Activated naive CD4-positive, alpha-beta T cell treated with anti-CD3 and anti-CD28 coated beads, Interleukin-2, amount 10 ng/mL, durations not matched to agents 7 days and 5 days (primary cell): ENCODE results near the gene MMP14.

Experiments
- CTCF ChIA-PET: fragments of 350-600 bp; sonication (Branson Sonifier 250); formaldehyde crosslinking; loops from one replicate; lab custom pipeline; 2021; ENCODE audit warnings: antibody characterized with exemption; lab: Charles Lee
- DNase-seq: peaks from one replicate; pipeline ENCODE4 v3.0.0-alpha.2; 2020
- H3K27ac Mint-ChIP-seq: one replicate; pipeline ENCODE4 v1.8.0; 2021; ENCODE audit warnings: mild to moderate bottlenecking, moderate library complexity, mixed read lengths
- H3K27me3 Mint-ChIP-seq: one replicate; pipeline ENCODE4 v1.8.0; 2021; ENCODE audit warnings: mild to moderate bottlenecking, mixed read lengths
- H3K36me3 Mint-ChIP-seq: one replicate; pipeline ENCODE4 v1.8.0; 2021; ENCODE audit warnings: mixed read lengths
- H3K4me1 Mint-ChIP-seq: one replicate; pipeline ENCODE4 v1.8.0; 2021; ENCODE audit warnings: mixed read lengths
- H3K4me3 Mint-ChIP-seq: one replicate; pipeline ENCODE4 v1.8.0; 2021; ENCODE audit warnings: mild to moderate bottlenecking, moderate library complexity, mixed read lengths
- H3K9me3 Mint-ChIP-seq: one replicate; pipeline ENCODE4 v1.8.0; 2021; ENCODE audit warnings: mixed read lengths

The MMP14 gene

DNA sequence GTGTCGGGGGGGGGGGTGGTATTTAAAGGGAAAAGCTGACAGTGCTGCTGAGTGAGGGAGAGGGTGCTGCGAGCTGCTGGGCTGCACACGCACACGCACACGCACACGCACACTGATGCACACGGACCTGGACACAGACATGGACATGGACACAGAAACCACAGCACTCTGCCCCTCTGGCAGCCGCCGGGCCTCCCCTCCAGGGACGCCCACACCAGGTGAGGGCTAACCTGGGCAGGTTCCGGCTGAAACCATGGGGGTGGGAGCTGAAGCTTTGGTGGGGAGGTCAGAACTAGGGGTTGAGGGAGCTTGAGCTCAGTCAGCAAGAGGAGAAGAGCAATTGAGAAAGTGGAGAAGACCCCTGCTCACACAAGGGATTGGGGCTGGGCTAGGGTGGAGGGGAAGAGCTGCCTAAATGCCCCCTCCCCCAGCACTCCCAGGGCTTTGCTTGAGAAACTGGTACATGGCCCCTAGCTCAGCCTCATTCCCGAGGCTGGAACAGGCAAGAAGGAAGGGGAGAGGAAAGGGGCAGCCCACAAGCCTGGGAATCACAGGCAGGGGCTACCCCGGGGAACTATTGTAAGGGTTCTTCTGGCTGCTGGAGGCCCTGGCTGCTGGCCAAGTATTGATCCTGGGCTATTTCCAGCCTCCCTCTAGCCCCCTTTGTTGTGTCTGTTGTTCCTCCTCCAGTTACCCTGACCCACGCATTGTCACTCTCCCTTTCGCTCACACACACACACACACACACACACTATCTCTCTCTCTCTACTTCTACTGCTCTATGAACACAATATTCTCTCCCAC lies 47.0 kb downstream of the MMP14 start, which contains the start of gene REM2:
REM2 (plus strand) TSS at position 50 of the 804 bp plus-strand sequence; CDS start at position 116, 66 bp downstream.
- peaks cover 35% of the 10 kb centered on the region for H3K4me1 Mint-ChIP-seq
- CTCF ChIA-PET: interaction anchor here (1.0 to 11.8 kb wide), 6 partner anchors 10 to 313 kb away, joined by 3 to 115 read pairs (median 5); partner anchors contain the start of gene LRP10
- H3K27me3 Mint-ChIP-seq: peaks cover 47% of the 10 kb centered on the region
- no peak for DNase-seq
- H3K36me3 Mint-ChIP-seq: peaks cover 10% of the 10 kb centered on the region
- no peak within 1 kb of the TSS for H3K4me3 Mint-ChIP-seq
- H3K9me3 Mint-ChIP-seq: no peaks in the 10 kb centered on the region
- H3K27ac Mint-ChIP-seq: peak within 1 kb of the TSS; percentile 30

DNA sequence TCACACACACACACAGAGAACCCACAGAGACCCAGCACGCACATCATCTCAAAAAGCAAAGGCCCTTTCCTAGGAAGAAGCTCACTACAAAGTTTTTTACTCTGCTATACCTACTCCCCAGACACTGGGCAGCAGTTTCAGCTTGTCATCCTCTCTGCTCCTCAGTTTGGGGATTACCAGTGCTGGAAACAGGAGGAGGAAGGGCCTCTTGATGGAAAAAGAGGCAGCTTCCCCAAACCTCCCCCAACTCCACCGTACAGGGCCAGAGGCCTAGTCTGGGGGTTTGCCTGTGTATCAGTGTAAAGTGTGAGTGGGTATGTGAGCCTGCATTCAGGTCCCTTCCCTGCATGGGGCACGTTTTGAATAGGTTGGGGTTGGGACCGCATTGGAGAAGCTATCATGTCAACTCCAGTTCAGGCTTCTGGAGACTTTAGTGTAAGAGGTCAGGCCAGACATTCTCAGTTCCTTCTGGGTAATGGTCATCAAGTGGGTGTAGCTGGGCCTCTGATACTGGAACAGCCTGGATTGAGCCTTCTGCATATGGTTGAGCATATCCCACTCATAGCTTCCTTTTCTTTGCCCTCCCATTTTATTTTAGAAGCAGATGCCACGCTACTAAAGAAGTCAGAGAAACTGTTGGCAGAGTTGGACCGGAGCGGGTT lies 47.8 kb downstream of the MMP14 start:
- Mint-ChIP-seq H3K27ac (no peak overlapping the region), H3K4me3 (no peak overlapping the region), H3K36me3 (peaks cover 4% of the 10 kb centered on the region), H3K4me1 (peaks cover 40% of the 10 kb centered on the region), H3K27me3 (peaks cover 47% of the 10 kb centered on the region), H3K9me3 (no peaks in the 10 kb centered on the region)
- DNase-seq: no peak
- CTCF ChIA-PET: interaction anchor here (0.5 to 11.8 kb wide), 6 partner anchors 11 to 749 kb away, joined by 3 to 115 read pairs (median 3); partner anchors contain the start of gene LRP10

- Mint-ChIP-seq H3K27me3 (peaks cover 47% of the 10 kb centered on the region), H3K9me3 (no peaks in the 10 kb centered on the region), H3K4me3 (no peak overlapping the region), H3K36me3 (peaks cover 5% of the 10 kb centered on the region), H3K4me1 (peaks cover 48% of the 10 kb centered on the region), H3K27ac (no peak overlapping the region)
- no peak for DNase-seq
- CTCF ChIA-PET: interaction anchor here (0.5 to 11.8 kb wide), 9 partner anchors 11 to 750 kb away, joined by 3 to 115 read pairs (median 3); partner anchors contain the start of gene LRP10
These were observed 48.5 kb downstream of the MMP14 start for GRCh38 chr14:22884738-22885523.

- Mint-ChIP-seq H3K27ac (peak overlapping the region; percentile 26), H3K9me3 (no peaks in the 10 kb centered on the region), H3K4me1 (peaks cover 53% of the 10 kb centered on the region), H3K36me3 (peaks cover 5% of the 10 kb centered on the region), H3K27me3 (peaks cover 47% of the 10 kb centered on the region), H3K4me3 (peak overlapping the region; percentile 87)
- DNase-seq: no peak
- CTCF ChIA-PET: interaction anchor here (0.9 to 11.8 kb wide), 7 partner anchors 10 to 121 kb away, joined by 3 to 115 read pairs (median 6); partner anchors contain the start of gene LRP10
These were observed 49.6 kb downstream of the MMP14 start for GRCh38 chr14:22885975-22886374.

DNA sequence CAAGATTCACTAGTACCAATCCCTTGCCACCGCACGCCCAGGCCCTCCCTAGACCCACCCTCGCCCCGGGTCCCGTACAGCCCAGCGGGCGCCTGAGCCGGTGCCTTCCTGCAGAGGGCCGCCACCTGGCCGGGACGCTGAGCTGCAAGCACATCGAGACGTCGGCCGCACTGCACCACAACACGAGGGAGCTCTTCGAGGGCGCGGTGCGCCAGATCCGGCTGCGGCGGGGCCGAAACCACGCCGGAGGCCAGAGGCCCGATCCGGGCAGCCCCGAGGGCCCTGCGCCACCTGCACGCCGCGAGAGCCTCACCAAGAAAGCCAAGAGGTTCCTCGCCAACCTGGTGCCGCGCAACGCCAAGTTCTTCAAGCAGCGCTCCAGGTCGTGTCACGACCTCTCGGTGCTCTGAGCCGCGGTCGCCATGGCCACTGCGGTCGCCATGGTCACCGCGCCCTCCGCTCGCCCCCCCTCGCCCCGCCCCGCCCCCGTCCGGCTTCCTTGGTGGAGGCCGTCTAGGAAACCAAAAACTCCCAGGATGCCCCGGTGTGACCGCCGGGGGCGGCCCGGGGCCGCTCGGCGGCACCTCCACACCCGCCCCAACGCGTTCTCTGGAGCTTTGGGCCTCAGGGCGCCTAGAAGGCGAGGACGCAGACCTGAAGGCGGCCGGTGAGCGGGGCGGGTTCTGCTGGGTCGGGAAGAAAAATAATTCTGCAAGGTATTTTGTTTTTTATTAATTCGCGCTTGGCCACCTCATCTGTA lies 50.3 kb downstream of the MMP14 start:
- Mint-ChIP-seq H3K4me1 (peaks cover 53% of the 10 kb centered on the region), H3K27me3 (peaks cover 47% of the 10 kb centered on the region), H3K4me3 (peak overlapping the region; percentile 87)

DNA sequence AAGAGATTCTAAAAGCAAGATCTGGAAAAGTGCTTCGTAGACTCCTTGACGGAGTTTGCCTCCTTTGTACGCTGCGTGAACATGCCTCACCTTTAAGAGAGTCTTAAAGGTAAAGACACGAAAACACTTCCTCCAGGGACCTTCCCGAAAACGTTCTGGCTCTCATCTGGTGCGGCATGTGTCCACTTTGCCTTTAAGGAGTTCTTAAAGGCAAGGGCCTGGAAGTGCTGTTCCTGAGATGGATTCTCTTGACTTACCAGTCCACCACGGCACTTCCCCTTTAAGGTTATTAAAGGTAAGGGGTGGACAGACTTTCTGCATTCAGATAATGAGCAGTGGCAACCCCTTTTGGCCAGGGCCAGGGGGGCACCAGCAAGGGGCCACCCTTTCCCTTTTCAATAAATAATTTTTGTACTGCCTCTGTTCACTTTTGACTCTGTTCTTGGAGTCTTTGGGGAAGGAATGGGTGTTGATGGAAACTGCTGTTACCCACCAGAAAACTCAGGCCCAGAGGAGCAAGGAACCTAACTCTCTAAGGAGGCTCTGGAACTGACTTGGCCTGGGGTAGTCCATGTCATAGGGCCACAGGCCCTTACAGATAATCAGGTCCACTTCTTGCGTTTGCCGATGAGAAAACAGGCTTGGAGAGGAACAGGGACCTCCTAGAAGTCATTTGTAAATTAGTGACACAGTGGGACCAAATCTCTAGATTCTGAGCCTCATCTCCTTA lies 51.0 kb downstream of the MMP14 start:
- Mint-ChIP-seq H3K36me3 (peaks cover 7% of the 10 kb centered on the region), H3K4me1 (peaks cover 53% of the 10 kb centered on the region), H3K27ac (peak overlapping the region; percentile 95)

More for the DNA sequence above, 50.3 kb downstream of the MMP14 start:
- peak; percentile 86 for DNase-seq
- Mint-ChIP-seq H3K36me3 (peaks cover 5% of the 10 kb centered on the region), H3K27ac (peak overlapping the region; percentile 95), H3K9me3 (no peaks in the 10 kb centered on the region)
- CTCF ChIA-PET: interaction anchor here (0.9 to 11.8 kb wide), 4 partner anchors 9 to 13 kb away, joined by 3 to 115 read pairs (median 12); partner anchors contain the start of gene LRP10

GRCh38 chr14:22887990-22888378 lies 51.6 kb downstream of the MMP14 start:
- H3K36me3 Mint-ChIP-seq: peaks cover 7% of the 10 kb centered on the region
- H3K9me3 Mint-ChIP-seq: no peaks in the 10 kb centered on the region
- peak; percentile 42 for DNase-seq
- H3K4me3 Mint-ChIP-seq: peak overlapping the region; percentile 87
- CTCF ChIA-PET: interaction anchor here (0.5 to 11.8 kb wide), 6 partner anchors 9 to 1062 kb away, joined by 3 to 115 read pairs (median 5); partner anchors contain the start of gene LRP10
- H3K27ac Mint-ChIP-seq: peak overlapping the region; percentile 95
- H3K27me3 Mint-ChIP-seq: peaks cover 35% of the 10 kb centered on the region
- peaks cover 51% of the 10 kb centered on the region for H3K4me1 Mint-ChIP-seq

More for the DNA sequence above, 51.0 kb downstream of the MMP14 start:
- CTCF ChIA-PET: interaction anchor here (1.1 to 11.8 kb wide), 4 partner anchors 9 to 96 kb away, joined by 3 to 115 read pairs (median 10); partner anchors contain the start of gene LRP10
- Mint-ChIP-seq H3K27me3 (peaks cover 41% of the 10 kb centered on the region), H3K4me3 (peak overlapping the region; percentile 87), H3K9me3 (no peaks in the 10 kb centered on the region)
- DNase-seq: peak; percentile 72

GRCh38 chr14:22888662-22889061 lies 52.3 kb downstream of the MMP14 start:
- Mint-ChIP-seq H3K36me3 (peaks cover 7% of the 10 kb centered on the region), H3K4me1 (peaks cover 50% of the 10 kb centered on the region), H3K9me3 (no peaks in the 10 kb centered on the region), H3K27me3 (peaks cover 28% of the 10 kb centered on the region), H3K4me3 (peak overlapping the region; percentile 87), H3K27ac (peak overlapping the region; percentile 95)
- peak; percentile 38 for DNase-seq
- CTCF ChIA-PET: interaction anchor here (0.5 to 11.8 kb wide), 6 partner anchors 10 to 318 kb away, joined by 3 to 115 read pairs (median 5); partner anchors contain the start of gene LRP10

DNA sequence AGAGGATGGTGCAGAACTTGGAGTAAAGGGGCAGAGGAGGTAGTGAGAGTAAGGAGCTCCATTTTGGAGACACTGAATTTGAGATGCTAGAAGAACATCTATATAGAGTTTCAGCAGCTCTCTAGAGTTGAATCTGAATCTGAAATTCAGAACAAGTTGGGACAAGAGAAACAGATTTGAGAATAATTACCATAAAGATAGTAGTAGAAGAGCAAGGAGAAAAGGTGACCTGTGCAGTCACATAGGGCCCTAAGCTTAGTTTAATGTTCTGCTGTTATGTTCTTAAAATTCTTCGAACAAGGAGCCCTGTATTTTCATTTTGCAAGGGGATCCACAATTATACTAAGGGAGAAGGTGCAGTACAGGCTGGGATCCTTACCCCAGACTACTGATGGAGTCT lies 54.0 kb downstream of the MMP14 start:
- DNase-seq: no peak
- CTCF ChIA-PET: interaction anchor here (1.0 to 11.8 kb wide), 5 partner anchors 10 to 40 kb away, joined by 3 to 115 read pairs (median 5); partner anchors contain the start of gene LRP10
- H3K4me3 Mint-ChIP-seq: no peak overlapping the region
- H3K27me3 Mint-ChIP-seq: peaks cover 11% of the 10 kb centered on the region
- no peak overlapping the region for H3K27ac Mint-ChIP-seq
- H3K36me3 Mint-ChIP-seq: peaks cover 7% of the 10 kb centered on the region
- H3K9me3 Mint-ChIP-seq: no peaks in the 10 kb centered on the region
- H3K4me1 Mint-ChIP-seq: peaks cover 42% of the 10 kb centered on the region

- Mint-ChIP-seq H3K27me3 (no peaks in the 10 kb centered on the region), H3K36me3 (peaks cover 5% of the 10 kb centered on the region), H3K9me3 (no peaks in the 10 kb centered on the region), H3K4me3 (no peak overlapping the region), H3K27ac (peak overlapping the region; percentile 69), H3K4me1 (peaks cover 27% of the 10 kb centered on the region)
- no peak for DNase-seq
- CTCF ChIA-PET: no interaction called here
These were observed 56.1 kb downstream of the MMP14 start for GRCh38 chr14:22892488-22892887.

GRCh38 chr14:22893706-22894105 lies 57.3 kb downstream of the MMP14 start:
- CTCF ChIA-PET: interaction anchor here (0.8 to 1.3 kb wide), 3 partner anchors 21 to 71 kb away, joined by 3 to 5 read pairs (median 3); no protein-coding TSS in a partner anchor
- H3K4me3 Mint-ChIP-seq: no peak overlapping the region
- DNase-seq: no peak
- H3K9me3 Mint-ChIP-seq: no peaks in the 10 kb centered on the region
- H3K27ac Mint-ChIP-seq: no peak overlapping the region
- no peaks in the 10 kb centered on the region for H3K27me3 Mint-ChIP-seq
- H3K4me1 Mint-ChIP-seq: peaks cover 18% of the 10 kb centered on the region
- peaks cover 10% of the 10 kb centered on the region for H3K36me3 Mint-ChIP-seq

- no peaks in the 10 kb centered on the region for H3K9me3 Mint-ChIP-seq
- peaks cover 6% of the 10 kb centered on the region for H3K4me1 Mint-ChIP-seq
- peaks cover 9% of the 10 kb centered on the region for H3K36me3 Mint-ChIP-seq
- H3K27me3 Mint-ChIP-seq: no peaks in the 10 kb centered on the region
- no peak overlapping the region for H3K4me3 Mint-ChIP-seq
- H3K27ac Mint-ChIP-seq: no peak overlapping the region
- DNase-seq: no peak
- CTCF ChIA-PET: interaction anchor here (0.7 to 2.7 kb wide), 4 partner anchors 9 to 76 kb away, joined by 3 to 20 read pairs (median 6); partner anchors contain the start of gene LRP10
These were observed 59.0 kb downstream of the MMP14 start for GRCh38 chr14:22895402-22895801.
